ENCODE results near the gene OR1S1.
"Not testable (repeated sequence)": the region's sequence is repeated elsewhere in the genome, so short reads cannot be mapped to it uniquely, and the experiment has no call there.

The OR1S1 gene

GRCh38 chr11:58212420-58212819 lies at the start of gene OR1S1:
Gene OR1S1, plus strand, starts transcription at chr11:58212720.
- not testable (repeated sequence) for H3K4me3 ChIP-seq (ENCODE audit: low read depth, low read length)

GRCh38 chr11:58164389-58164788 lies 48.1 kb upstream of the OR1S1 start:
- TF ChIP-seq, protein P1, sequence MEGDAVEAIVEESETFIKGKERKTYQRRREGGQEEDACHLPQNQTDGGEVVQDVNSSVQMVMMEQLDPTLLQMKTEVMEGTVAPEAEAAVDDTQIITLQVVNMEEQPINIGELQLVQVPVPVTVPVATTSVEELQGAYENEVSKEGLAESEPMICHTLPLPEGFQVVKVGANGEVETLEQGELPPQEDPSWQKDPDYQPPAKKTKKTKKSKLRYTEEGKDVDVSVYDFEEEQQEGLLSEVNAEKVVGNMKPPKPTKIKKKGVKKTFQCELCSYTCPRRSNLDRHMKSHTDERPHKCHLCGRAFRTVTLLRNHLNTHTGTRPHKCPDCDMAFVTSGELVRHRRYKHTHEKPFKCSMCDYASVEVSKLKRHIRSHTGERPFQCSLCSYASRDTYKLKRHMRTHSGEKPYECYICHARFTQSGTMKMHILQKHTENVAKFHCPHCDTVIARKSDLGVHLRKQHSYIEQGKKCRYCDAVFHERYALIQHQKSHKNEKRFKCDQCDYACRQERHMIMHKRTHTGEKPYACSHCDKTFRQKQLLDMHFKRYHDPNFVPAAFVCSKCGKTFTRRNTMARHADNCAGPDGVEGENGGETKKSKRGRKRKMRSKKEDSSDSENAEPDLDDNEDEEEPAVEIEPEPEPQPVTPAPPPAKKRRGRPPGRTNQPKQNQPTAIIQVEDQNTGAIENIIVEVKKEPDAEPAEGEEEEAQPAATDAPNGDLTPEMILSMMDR (IDR thresholded peaks at IDR 0.05; ENCODE audit: borderline replicate concordance, insufficient read depth, low read depth, low read length), result no peak
- H3K4me3 ChIP-seq (ENCODE audit: low read depth, low read length), result no peak overlapping the region

GRCh38 chr11:58164990-58165389 lies 47.5 kb upstream of the OR1S1 start:
- TF ChIP-seq, protein P1 (IDR thresholded peaks at IDR 0.05; ENCODE audit: borderline replicate concordance, insufficient read depth, low read depth, low read length), result no peak
- no peak overlapping the region for H3K4me3 ChIP-seq (ENCODE audit: low read depth, low read length)

- TF ChIP-seq, protein P1 (IDR thresholded peaks at IDR 0.05; ENCODE audit: borderline replicate concordance, insufficient read depth, low read depth, low read length), result no peak
- no peak overlapping the region for H3K4me3 ChIP-seq (ENCODE audit: low read depth, low read length)
Measured at GRCh38 chr11:58165504-58166106, 46.9 kb upstream of the OR1S1 start.

DNA sequence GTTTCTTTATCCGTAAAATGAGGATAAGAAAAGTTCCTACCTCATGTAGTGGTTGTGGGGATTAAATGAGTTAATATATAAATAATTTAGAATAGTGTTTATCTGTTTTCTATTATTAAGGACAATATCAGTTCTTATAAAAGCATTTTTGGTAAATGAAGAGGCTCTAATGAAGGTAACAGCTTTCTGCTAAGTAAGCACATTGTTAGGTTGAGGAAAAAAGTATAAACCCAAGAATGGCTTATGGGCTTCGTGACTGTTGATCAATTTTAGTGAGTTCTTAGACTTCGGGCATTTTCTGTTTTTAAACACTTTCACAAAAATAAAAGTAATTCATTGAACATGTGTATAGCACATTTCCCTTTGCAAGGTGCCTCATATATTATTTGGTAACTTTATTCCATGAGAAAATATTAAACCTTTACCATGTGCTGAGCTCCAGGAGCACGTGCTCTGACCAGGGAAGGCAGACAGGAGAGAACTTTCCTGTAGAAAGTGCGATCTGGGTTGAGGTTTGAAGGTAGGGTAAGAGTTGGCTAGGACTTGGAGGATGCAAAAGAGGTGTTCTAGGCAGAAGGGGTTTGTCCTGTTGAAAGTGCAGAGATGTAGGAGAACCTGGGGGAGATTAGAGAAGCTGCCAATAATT lies 35.0 kb upstream of the OR1S1 start:
- TF ChIP-seq, protein P1 (IDR thresholded peaks at IDR 0.05; ENCODE audit: borderline replicate concordance, insufficient read depth, low read depth, low read length), result no peak
- no peak overlapping the region for H3K4me3 ChIP-seq (ENCODE audit: low read depth, low read length)

- TF ChIP-seq, protein P1 (IDR thresholded peaks at IDR 0.05; ENCODE audit: borderline replicate concordance, insufficient read depth, low read depth, low read length), result no peak
- H3K4me3 ChIP-seq (ENCODE audit: low read depth, low read length), result no peak overlapping the region
Measured at GRCh38 chr11:58178444-58178843, 34.1 kb upstream of the OR1S1 start.

DNA sequence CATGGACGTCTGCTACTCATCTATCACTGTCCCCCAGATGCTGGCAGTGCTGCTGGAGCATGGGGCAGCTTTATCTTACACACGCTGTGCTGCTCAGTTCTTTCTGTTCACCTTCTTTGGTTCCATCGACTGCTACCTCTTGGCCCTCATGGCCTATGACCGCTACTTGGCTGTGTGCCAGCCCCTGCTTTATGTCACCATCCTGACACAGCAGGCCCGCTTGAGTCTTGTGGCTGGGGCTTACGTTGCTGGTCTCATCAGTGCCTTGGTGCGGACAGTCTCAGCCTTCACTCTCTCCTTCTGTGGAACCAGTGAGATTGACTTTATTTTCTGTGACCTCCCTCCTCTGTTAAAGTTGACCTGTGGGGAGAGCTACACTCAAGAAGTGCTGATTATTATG lies 32.9 kb upstream of the OR1S1 start:
- H3K4me3 ChIP-seq (ENCODE audit: low read depth, low read length), result no peak overlapping the region
- TF ChIP-seq, protein P1 (IDR thresholded peaks at IDR 0.05; ENCODE audit: borderline replicate concordance, insufficient read depth, low read depth, low read length), result no peak
